ENCODE data around the gene ANKRD65.
"Not testable (repeated sequence)": the region's sequence is repeated elsewhere in the genome, so short reads cannot be mapped to it uniquely, and the experiment has no call there.

The ANKRD65 gene
- long read RNA-seq, result 0 reads

DNA sequence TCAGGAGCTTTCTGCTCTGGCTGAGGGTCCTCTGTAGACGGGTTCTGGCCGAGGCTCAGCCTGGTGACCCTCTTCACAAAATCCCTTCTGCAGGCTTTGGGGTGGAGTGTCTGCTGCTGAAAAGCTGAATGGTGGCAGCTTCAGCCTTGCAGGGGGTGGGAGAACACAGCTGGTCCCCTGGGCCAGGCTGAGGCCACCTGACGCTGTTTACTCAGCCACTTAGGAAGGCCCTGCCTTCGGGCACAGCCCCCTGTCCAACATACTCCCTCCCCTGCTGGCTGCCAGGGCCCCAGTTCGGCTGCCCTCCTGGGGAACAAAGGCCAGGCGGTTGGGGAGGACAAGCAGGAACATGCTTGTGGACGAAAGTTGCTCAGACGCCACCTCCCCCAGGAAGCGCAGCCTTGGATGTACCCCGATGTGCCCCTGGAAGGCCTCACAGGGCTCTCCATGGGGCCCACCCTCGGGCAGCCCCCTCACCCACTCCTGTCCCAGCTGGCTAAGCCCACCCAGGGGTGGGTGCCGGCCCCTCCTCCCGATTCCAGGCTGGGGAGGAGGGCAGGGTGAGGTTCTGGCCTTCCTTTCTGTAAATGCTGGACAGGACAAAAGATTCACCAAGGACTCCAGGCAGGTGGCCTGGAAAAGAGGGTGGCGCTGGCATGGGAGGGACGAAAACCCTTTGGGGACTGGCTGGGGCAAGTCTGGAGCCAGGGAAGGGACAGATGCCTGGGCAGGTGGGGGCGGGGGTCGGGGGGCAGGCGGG lies at the start of gene ANKRD65:
TSS of gene ANKRD65 (minus strand) at position 130 of the 760 bp plus-strand sequence. CDS start 271 bp downstream, outside the sequence.
- Histone ChIP-seq H3K27ac (replicated peaks) (no peak within 1 kb of the TSS), H3K4me3 (replicated peaks; ENCODE audit: insufficient read depth, low read length) (no peak within 1 kb of the TSS), H3K27me3 (ENCODE audit: insufficient read depth, poor library complexity, severe bottlenecking) (peaks cover 8% of the 10 kb centered on the region)
- DNase-seq (ENCODE audit: low read depth in 1 of 2, low spot score in 1 of 2), result no peak
- no peak for TF ChIP-seq SPI1 (IDR thresholded peaks at IDR 0.05; ENCODE audit: borderline replicate concordance, low read depth)
- TF ChIP-seq, protein P1, sequence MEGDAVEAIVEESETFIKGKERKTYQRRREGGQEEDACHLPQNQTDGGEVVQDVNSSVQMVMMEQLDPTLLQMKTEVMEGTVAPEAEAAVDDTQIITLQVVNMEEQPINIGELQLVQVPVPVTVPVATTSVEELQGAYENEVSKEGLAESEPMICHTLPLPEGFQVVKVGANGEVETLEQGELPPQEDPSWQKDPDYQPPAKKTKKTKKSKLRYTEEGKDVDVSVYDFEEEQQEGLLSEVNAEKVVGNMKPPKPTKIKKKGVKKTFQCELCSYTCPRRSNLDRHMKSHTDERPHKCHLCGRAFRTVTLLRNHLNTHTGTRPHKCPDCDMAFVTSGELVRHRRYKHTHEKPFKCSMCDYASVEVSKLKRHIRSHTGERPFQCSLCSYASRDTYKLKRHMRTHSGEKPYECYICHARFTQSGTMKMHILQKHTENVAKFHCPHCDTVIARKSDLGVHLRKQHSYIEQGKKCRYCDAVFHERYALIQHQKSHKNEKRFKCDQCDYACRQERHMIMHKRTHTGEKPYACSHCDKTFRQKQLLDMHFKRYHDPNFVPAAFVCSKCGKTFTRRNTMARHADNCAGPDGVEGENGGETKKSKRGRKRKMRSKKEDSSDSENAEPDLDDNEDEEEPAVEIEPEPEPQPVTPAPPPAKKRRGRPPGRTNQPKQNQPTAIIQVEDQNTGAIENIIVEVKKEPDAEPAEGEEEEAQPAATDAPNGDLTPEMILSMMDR (IDR thresholded peaks at IDR 0.05; ENCODE audit: insufficient read depth, low read length), result no peak
- no peak for TF ChIP-seq POLR2AphosphoS5 (IDR thresholded peaks at IDR 0.05; ENCODE audit: low read depth)
- TF ChIP-seq GABPA (IDR thresholded peaks at IDR 0.05; ENCODE audit: low read depth), result no peak
- TF ChIP-seq, protein P2, sequence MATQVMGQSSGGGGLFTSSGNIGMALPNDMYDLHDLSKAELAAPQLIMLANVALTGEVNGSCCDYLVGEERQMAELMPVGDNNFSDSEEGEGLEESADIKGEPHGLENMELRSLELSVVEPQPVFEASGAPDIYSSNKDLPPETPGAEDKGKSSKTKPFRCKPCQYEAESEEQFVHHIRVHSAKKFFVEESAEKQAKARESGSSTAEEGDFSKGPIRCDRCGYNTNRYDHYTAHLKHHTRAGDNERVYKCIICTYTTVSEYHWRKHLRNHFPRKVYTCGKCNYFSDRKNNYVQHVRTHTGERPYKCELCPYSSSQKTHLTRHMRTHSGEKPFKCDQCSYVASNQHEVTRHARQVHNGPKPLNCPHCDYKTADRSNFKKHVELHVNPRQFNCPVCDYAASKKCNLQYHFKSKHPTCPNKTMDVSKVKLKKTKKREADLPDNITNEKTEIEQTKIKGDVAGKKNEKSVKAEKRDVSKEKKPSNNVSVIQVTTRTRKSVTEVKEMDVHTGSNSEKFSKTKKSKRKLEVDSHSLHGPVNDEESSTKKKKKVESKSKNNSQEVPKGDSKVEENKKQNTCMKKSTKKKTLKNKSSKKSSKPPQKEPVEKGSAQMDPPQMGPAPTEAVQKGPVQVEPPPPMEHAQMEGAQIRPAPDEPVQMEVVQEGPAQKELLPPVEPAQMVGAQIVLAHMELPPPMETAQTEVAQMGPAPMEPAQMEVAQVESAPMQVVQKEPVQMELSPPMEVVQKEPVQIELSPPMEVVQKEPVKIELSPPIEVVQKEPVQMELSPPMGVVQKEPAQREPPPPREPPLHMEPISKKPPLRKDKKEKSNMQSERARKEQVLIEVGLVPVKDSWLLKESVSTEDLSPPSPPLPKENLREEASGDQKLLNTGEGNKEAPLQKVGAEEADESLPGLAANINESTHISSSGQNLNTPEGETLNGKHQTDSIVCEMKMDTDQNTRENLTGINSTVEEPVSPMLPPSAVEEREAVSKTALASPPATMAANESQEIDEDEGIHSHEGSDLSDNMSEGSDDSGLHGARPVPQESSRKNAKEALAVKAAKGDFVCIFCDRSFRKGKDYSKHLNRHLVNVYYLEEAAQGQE (IDR thresholded peaks at IDR 0.05; ENCODE audit: insufficient replicate concordance, low read depth), result no peak

DNA sequence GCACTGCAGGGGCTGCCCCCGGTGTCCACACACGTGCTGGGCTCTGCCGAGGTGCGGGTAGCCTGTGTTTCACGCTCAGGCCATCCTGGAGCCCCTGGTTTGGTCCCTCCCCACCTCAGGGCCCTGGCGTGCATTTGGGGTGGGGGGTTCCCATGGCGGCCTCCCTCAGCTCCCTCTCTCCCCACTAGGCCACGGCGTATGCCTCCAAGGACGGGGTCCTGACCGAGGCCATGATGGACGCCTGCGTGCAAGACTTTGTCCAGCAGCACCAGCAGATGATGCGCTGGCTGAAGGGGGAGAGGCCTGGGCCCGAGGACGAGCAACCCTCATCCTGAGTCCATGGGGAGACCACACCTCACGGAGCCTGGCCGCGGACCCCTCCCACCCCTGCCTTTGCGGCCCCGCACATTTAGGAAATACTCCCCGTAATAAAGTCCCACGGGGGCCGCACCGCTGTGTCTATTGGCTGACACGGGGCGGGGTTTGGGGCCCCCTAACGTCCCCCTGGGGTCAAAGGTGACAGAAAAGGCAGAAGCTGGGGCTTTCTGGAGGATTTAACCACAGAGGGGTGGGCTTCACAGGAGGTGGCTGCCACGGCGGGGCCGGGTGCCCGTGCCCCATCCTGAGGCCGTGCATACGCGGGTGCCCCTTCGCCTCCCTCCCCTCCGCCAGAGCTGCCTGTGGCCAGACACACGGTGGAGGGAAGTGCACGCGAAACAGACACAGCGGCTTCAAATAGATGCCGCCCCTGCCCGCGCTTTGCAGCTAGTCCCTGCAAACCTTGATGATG lies 47.3 kb upstream of the ANKRD65 start:
- not testable (repeated sequence) for H3K27me3 ChIP-seq (ENCODE audit: insufficient read depth, poor library complexity, severe bottlenecking); H3K27ac ChIP-seq (replicated peaks); DNase-seq (ENCODE audit: low read depth in 1 of 2, low spot score in 1 of 2)

DNA sequence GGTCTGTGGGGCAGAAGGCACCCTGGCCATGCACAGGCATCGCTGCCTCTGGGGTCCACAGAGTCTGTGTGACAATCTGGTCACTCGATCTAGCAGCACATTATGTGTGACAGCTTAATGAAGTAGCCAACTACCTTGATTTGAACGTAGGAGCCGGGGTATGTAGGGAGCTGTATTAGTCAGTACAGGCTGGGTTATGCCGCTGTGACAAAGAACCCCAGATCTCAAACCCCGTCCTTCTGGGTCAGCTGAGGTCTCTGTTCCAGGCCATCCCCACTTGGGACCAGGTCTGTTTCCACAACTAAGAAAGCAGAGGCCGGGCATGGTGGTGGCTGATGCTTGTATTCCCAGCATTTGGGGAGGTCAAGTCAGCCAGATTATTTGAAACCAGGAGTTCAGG lies 42.2 kb upstream of the ANKRD65 start:
- Histone ChIP-seq H3K27ac (replicated peaks) (no peak overlapping the region), H3K27me3 (ENCODE audit: insufficient read depth, poor library complexity, severe bottlenecking) (no peaks in the 10 kb centered on the region), H3K4me3 (replicated peaks; ENCODE audit: insufficient read depth, low read length) (no peak overlapping the region)
- DNase-seq (ENCODE audit: low read depth in 1 of 2, low spot score in 1 of 2), result no peak
- TF ChIP-seq GABPA (IDR thresholded peaks at IDR 0.05; ENCODE audit: low read depth) (no peak), SPI1 (IDR thresholded peaks at IDR 0.05; ENCODE audit: borderline replicate concordance, low read depth) (no peak), POLR2AphosphoS5 (IDR thresholded peaks at IDR 0.05; ENCODE audit: low read depth) (no peak)
- TF ChIP-seq, protein P2 (IDR thresholded peaks at IDR 0.05; ENCODE audit: insufficient replicate concordance, low read depth), result no peak
- TF ChIP-seq, protein P1 (IDR thresholded peaks at IDR 0.05; ENCODE audit: insufficient read depth, low read length), result no peak

More for the DNA sequence above, 47.3 kb upstream of the ANKRD65 start:
- H3K4me3 ChIP-seq (replicated peaks; ENCODE audit: insufficient read depth, low read length), result not testable (repeated sequence)

DNA sequence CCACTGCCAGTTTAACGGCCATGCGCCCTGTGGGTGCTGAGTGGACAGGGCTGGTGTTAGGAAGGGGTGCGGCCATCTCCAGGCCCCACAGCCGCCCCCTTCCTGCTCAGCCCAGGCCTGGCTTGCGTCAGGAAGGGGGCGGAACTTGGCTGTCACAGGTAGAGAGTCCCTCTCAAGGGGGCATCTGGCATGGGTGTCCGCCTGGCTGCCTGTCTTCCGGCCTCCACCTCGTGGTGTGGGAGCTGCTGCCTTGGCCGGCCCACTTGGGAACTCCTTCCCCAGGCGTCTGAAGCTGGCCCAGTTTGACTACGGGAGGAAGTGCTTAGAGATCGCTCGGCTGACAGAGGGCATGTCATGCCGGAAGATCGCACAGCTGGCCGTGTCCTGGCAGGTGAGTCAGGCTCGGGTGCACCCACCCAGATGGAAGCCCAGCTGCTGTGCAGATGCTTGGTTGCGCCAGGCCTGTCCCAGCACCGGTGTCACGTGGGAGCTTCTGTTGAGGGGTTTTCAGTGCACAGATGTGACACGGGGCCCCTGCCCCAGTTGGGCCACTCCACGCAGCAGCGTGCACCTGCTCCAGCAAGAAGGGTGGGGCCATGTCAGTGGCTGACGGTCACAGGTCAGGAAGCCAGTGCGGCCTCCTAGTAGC lies 41.4 kb upstream of the ANKRD65 start:
- H3K4me3 ChIP-seq (replicated peaks; ENCODE audit: insufficient read depth, low read length), result no peak overlapping the region
- H3K27ac ChIP-seq (replicated peaks), result no peak overlapping the region
- TF ChIP-seq POLR2AphosphoS5 (IDR thresholded peaks at IDR 0.05; ENCODE audit: low read depth) (no peak), SPI1 (IDR thresholded peaks at IDR 0.05; ENCODE audit: borderline replicate concordance, low read depth) (peak; percentile 5; the same call in 1 of the 2 replicates), GABPA (IDR thresholded peaks at IDR 0.05; ENCODE audit: low read depth) (no peak)
- TF ChIP-seq, protein P1 (IDR thresholded peaks at IDR 0.05; ENCODE audit: insufficient read depth, low read length), result no peak
- DNase-seq (ENCODE audit: low read depth in 1 of 2, low spot score in 1 of 2), result no peak
- no peaks in the 10 kb centered on the region for H3K27me3 ChIP-seq (ENCODE audit: insufficient read depth, poor library complexity, severe bottlenecking)
